ENCODE results near the gene PLEKHH3.

Gene PLEKHH3

GRCh38 chr17:42674755-42675347 is 1.9 kb downstream of the PLEKHH3 start:
- TF ChIP-seq CTCF (IDR thresholded peaks at IDR 0.05) = no peak

- peak; percentile 25; the same call in 1 of the 2 replicates for TF ChIP-seq CTCF (IDR thresholded peaks at IDR 0.05)
Measured at GRCh38 chr17:42673885-42674754, 2.7 kb downstream of the PLEKHH3 start.

GRCh38 chr17:42673266-42673884 is 3.4 kb downstream of the PLEKHH3 start:
- TF ChIP-seq CTCF (IDR thresholded peaks at IDR 0.05) = no peak

- TF ChIP-seq CTCF (IDR thresholded peaks at IDR 0.05) = no peak
Measured at GRCh38 chr17:42672038-42672437, 4.8 kb downstream of the PLEKHH3 start.

- TF ChIP-seq CTCF (IDR thresholded peaks at IDR 0.05) = no peak
Measured at GRCh38 chr17:42670789-42671657, 5.8 kb downstream of the PLEKHH3 start.

GRCh38 chr17:42669977-42670788 is 6.6 kb downstream of the PLEKHH3 start:
- no peak for TF ChIP-seq CTCF (IDR thresholded peaks at IDR 0.05)

All from LNCAP (cell line).